ENCODE data around the gene TGFBR2.

DNA sequence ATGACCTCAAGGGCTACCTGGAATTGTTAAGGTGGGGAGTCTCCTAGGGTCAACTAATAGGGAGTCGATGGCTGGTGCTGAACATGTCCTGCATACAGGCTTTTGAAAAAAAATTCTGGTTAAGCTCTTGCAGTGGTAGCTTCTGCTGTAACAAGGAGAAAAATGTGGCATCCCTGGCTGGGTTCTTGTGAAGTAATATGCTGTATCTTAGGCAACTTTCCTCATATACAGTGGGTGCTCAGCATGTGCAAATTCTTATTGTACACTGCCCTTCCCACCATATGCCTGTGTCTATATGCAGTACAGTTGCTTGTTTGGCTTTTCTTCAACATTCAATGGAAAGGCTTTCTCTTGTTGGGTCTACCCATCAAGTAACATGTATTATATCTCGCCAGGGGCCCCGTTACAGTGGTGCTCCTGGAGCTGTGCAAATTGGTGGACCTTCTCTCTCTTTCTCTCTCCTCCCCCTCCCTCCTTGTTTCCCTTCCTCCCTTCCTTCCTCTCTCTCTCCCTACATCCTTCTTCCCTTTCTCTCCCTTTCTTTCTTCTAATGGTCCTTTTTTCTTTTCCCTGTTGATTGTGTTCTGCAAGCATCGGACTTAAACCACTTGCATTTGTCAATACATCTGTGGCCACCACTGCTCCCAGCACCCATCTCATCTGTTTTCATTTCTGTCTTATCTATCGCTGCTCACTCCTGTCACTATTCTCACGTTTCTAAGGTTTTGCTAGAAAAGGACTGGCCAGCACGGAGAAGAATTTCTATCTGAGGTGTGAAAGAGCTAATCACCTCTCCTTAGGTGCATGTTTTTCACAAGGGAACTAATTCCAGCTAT is 35.2 kb downstream of the TGFBR2 start:
- TF ChIP-seq, protein P1, sequence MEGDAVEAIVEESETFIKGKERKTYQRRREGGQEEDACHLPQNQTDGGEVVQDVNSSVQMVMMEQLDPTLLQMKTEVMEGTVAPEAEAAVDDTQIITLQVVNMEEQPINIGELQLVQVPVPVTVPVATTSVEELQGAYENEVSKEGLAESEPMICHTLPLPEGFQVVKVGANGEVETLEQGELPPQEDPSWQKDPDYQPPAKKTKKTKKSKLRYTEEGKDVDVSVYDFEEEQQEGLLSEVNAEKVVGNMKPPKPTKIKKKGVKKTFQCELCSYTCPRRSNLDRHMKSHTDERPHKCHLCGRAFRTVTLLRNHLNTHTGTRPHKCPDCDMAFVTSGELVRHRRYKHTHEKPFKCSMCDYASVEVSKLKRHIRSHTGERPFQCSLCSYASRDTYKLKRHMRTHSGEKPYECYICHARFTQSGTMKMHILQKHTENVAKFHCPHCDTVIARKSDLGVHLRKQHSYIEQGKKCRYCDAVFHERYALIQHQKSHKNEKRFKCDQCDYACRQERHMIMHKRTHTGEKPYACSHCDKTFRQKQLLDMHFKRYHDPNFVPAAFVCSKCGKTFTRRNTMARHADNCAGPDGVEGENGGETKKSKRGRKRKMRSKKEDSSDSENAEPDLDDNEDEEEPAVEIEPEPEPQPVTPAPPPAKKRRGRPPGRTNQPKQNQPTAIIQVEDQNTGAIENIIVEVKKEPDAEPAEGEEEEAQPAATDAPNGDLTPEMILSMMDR (conservative IDR thresholded peaks at IDR 0.05; ENCODE audit: low read depth, low read length), result no peak
- TF ChIP-seq EZH2 (IDR thresholded peaks at IDR 0.05; ENCODE audit: borderline replicate concordance, low read depth, low read length, poor library complexity, severe bottlenecking), result no peak
